DMS 273 treated with DMSO at 0.1 percent for 48 hours (cell line): ENCODE measurements around the gene DSG2.

ENCODE experiments used
- DNase-seq: peaks from one replicate; lab custom pipeline; 2025; lab: John Stamatoyannopoulos, UW

Gene DSG2

GRCh38 chr18:31590570-31590969 lies 92.6 kb downstream of the DSG2 start:
- DNase-seq, result no peak

- DNase-seq, result no peak
Measured at GRCh38 chr18:31591113-31591512, 93.1 kb downstream of the DSG2 start.

GRCh38 chr18:31591628-31592027 lies 93.7 kb downstream of the DSG2 start, which contains the start of gene TTR:
TTR (plus strand) TSS chr18:31591877; CDS start chr18:31591903, 26 bp downstream.
- DNase-seq, result no peak

GRCh38 chr18:31592506-31593157 lies 94.7 kb downstream of the DSG2 start:
- no peak for DNase-seq

- no peak for DNase-seq
Measured at GRCh38 chr18:31595121-31595771, 97.3 kb downstream of the DSG2 start.

- DNase-seq, result no peak
Measured at GRCh38 chr18:31596081-31596872, 98.3 kb downstream of the DSG2 start.

- DNase-seq, result no peak
Measured at GRCh38 chr18:31598021-31598805, 100.2 kb downstream of the DSG2 start.
